GM21786 (cell line): ENCODE measurements around the gene CABCOCO1.

Experiments
- ATAC-seq: cut with Tn5 transposase; IDR thresholded peaks from one replicate; pipeline ENCODE4 v1.9.1; 2021; ENCODE audit not compliant: unreplicated experiment

The CABCOCO1 gene, protein sequence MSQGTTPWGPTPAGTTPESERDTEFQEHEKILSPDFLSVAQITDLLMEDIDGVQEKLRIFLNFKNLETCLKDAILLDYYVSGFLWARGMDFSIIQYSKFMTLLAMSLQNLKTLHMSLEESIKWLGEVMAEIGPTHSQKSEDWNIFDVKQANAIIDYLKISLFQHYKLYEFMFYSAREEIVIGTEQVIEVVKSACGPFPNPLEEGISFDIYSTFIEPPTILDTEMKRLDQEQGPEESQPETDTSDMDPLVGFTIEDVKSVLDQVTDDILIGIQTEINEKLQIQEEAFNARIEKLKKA

DNA sequence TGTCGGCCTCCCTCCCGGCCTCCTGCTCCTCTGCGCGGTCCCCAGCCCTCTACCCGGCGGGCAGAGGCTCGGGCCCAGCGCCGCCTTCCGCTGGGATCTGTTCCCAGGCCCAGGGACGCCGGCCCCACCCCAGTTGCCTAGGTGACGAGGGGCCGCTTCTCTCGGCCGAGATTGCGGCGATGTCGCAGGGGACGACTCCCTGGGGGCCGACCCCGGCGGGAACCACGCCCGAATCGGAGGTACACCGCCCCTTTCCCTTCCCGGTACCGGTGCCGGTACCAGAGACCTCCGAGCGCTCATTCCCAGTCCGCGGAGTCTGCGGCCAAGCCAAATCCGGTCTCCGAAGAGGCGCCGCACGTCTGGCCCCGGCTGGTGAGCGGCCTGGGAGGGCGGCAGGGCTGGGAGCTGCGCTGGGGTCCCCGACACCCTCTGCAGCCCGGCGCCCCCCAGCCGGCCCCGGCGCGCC is at the start of gene CABCOCO1:
TSS of gene CABCOCO1 (plus strand) at position 136 of the 466 bp plus-strand sequence. CDS start at position 180, 44 bp downstream.
- ATAC-seq: no peak

DNA sequence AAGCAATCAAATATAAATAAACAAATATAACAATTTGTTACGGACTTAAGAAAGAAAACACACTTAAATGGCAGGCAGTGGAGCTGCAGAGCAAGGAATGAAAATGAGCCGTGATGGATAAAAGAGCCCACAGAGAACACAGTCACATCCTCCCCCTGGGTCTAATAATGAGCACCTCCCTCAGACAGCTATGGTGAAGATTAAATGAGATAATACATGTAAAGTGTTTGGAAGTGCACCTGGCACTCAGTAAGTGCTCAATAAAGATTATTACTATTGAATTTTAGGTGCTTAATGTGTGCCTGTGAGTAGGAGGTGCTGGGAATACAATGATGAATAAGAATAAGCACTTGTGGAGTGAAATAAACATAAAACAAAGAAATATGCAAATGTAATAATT is 49.1 kb upstream of the CABCOCO1 start:
- no peak for ATAC-seq

- no peak for ATAC-seq
Observed at GRCh38 chr10:61616611-61617010, 46.1 kb upstream of the CABCOCO1 start.

GRCh38 chr10:61617180-61617579 is 45.5 kb upstream of the CABCOCO1 start:
- ATAC-seq: no peak

DNA sequence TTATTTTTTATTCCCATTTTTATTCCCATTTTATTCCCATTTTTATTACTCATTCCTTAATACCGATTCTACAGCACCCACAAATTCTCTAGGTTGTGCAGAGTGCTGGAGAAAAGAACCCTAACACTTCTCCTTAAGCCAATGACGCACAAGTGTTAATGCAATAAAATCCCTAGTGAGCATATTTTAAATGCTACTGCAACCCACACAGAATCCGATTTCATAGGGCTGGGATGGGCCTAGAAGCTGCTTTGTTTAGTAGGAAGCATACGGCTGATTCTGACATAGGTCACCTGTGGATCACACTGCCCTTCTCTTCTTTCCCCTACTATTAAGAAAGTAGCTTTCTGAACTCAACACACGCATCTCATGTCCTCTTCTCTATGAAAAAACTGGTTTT is 45.1 kb upstream of the CABCOCO1 start:
- no peak for ATAC-seq

DNA sequence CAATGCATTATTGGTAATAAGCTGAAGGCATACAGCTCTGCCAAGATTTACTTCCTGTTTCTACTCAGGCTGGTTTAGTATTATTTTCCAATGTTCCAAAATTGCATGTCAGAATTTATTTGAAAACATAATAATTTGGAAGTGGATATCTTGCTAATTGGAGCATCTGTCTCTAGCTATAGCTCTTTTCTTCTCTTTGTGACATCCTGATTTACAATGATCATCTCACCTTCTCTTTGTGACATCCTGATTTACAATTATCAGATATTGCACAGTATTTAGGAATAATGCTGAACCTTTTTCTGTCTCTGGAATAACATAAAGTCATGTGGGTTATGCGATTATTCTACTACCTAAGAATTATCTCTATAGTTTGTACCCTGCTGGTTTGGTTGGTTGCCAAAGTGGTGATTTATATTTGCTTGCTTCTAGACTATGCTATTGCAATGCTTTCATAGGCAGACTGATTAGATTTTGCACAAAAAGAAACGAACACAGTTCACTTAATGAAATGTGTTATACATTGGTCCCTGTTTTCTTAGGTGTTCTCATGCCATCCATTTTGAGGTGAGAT is 44.3 kb upstream of the CABCOCO1 start:
- no peak for ATAC-seq

GRCh38 chr10:61620506-61620905 is 42.2 kb upstream of the CABCOCO1 start:
- no peak for ATAC-seq

DNA sequence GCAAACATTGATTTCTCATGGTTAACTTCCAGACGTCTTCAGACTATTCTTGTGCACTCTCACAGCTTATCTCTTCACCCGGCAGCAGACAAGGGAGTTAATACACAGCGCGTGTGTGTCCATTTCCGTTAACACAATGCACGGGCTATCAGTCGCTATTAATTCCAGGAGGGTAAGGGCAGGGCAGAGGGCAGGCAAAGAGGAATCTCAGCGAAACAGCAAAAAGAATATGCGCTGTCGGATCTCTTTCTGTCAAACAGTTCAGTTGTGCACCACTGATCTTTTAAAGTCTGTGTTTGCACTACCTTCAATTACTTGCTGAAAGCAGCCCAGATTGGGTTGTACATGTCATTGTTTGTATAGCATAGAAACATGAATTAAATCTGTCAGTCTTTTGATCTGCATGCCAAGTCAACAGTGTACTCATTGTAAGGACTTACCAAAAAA is 41.1 kb upstream of the CABCOCO1 start:
- ATAC-seq: no peak

DNA sequence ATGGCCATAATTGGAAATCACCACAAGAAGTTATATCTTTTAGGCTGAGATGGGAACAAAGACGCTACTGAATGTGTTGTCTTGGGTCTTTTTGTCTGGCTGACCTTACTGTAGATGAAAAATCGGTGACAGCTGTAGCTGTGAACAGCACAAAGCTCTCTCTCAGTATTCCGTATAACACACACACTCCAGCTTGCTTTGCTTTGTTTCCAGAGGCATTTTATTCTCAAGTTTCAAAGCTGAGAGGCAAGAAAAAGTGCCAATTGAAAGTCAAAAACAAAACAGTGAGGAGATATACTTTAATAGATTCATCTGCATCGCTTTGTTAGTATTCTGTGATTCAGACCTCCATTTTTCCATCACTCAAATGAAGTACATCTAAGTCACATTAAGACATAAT is 39.6 kb upstream of the CABCOCO1 start:
- no peak for ATAC-seq

DNA sequence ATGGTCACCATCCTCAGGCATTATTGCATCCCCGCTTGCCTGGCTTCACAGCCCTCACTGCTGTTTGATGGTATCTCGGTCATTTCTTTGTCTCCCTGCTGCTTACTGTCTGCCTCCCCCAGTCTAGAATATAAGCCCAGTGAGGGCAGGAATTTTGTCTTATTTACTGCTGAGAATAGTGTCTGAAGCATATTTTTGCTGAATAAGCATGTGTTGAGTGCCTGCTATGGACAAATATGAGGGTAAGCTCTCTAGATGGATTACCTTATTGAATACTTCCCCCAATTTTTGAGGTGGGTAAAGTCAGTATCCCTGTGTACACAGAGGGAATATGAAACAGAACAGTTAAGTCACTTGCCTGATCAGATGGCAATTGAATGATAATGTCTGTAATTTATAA is 36.5 kb upstream of the CABCOCO1 start:
- ATAC-seq: no peak

GRCh38 chr10:61627266-61627665 is 35.5 kb upstream of the CABCOCO1 start:
- no peak for ATAC-seq

DNA sequence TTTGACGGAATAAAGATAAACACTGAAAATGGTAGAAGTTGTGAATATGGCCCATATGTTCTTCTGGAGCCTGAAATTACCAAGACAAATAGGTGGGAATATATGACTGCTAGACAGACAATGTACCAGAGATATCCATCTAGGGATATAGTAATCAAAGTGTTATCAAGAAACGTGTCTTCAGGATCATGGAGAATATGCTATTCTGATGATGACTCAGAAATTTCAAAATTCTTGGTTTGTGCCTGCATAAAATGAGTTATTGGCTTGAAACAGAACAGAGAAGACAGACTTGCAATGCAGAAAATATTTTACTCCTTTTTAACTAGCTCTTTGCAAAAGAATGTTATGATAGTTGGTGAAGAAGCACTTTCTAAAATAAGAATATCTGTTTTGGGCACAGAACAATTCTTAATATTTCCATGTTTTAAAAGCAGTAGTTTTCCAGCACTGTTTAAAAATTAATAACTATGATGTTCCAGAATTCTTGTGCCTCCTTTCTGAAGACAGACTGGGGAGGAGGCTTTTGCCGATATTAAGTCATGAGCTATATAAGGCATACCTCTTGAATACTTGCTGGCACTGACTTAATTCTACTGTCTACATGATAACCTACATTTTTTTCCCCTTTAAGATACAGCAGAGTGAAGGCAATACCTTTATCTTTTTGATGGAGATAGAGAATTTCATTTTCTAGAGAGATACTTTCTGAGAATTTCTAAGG is 34.4 kb upstream of the CABCOCO1 start:
- no peak for ATAC-seq

GRCh38 chr10:61628875-61629513 is 33.7 kb upstream of the CABCOCO1 start:
- ATAC-seq: no peak

DNA sequence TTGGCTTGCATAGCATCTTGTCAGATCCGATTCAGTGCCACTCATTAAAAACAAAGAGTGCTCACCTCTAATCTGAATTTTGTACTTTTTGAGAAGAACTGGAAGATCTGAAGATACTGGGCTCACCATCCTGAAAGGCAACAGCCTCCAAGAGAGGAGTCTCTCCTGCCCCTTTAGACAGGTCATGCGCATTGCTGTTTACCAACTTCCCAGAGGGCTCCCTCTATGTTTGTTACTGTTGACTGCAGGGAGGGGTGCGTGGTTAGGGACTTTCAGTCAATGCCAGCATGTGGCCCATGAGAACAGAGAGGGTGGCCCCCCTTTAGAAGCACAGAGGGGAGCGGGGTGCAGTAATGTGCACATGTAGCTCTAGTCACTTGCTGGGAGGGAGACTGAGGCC is 33.2 kb upstream of the CABCOCO1 start:
- ATAC-seq: no peak

DNA sequence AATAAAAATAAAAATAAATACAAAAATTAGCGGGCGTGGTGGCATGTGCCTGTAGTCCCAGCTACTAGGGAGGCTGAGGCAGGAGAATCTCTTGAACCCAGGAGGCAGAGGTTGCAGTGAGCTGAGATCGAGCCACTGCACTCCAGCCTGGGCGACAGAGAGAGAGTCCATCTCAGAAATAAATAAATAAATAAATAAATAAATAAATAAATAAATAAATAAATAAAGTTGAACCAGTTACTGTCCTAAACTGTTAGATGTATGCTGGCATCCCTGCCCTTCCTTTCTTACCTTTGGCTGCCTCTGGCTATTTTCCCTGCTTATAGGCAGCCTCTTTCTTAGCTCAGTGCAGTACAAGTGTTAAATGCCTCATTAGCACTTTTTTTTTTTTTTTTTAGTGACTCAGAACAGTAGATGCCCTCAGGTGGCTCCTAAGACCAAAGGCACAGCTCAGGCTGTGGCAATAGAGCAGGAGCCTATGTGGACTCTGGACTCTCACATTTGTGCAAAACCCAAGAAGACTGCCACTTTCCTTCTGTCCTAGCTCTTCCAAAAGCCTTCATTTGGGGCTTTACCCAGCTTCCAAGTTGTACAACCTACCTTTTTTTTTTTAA is 30.6 kb upstream of the CABCOCO1 start:
- no peak for ATAC-seq

- no peak for ATAC-seq
Observed at GRCh38 chr10:61633665-61634064, 29.1 kb upstream of the CABCOCO1 start.

- ATAC-seq: no peak
Observed at GRCh38 chr10:61634746-61635145, 28.0 kb upstream of the CABCOCO1 start.

DNA sequence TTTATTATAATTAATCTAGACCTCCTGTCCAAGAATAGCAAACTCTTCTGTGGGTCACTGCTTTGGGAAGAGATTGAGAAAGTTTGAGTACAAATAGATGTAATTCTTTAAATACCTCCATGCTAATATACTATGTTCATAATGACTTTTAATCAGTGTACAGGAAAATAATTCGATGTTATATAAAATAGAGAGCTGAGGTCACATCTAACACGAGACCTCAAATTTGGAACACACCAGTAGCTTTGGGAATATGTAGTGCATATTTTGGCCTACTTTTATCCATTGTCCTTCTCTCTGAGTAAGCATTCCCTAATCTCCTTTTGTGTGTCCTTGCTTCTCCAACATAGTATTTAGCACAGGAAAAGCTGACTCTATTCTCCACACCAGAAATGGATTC is 27.3 kb upstream of the CABCOCO1 start:
- ATAC-seq: no peak

GRCh38 chr10:61635932-61636331 is 26.8 kb upstream of the CABCOCO1 start:
- no peak for ATAC-seq

DNA sequence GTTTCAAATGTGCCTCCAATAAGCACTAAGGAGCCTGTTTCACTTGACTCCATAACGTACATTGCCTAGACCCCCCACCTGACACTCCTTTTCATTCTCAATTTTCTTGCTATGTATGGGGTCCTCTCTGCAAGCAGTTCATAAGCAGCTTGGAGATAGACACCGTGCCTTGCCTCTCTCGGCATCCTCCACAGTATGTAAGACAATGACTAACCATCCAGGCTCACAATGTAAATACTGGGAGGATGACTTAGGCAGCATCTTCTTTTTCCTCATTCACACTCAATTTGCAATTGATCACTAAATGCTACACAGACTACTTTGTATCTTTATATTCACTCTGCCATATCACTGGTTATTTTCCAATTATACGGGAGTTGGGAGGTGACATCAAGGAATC is 22.8 kb upstream of the CABCOCO1 start:
- no peak for ATAC-seq

GRCh38 chr10:61640856-61641255 is 21.9 kb upstream of the CABCOCO1 start:
- no peak for ATAC-seq
